ENCODE measurements around the gene SPRYD3.

- TF ChIP-seq POLR2A (IDR thresholded peaks at IDR 0.05): no peak
- no peak for TF ChIP-seq CTCF (IDR thresholded peaks at IDR 0.05)
These were observed 4.7 kb downstream of the SPRYD3 start for GRCh38 chr12:53074283-53074998.

Data from Peyer's patch (tissue), 4 donors.